Fibroblast of lung (primary cell): ENCODE results near the gene DCAF12. TPM values are rescaled to one million over a fixed set of nuclear protein-coding genes. Genes with fewer than 3 reads are reported as not detected.
A peak's percentile ranks its signal among the peaks of the same experiment; 100 is the strongest.
"Not testable (repeated sequence)": the region's sequence is repeated elsewhere in the genome, so short reads cannot be mapped to it uniquely, and the experiment has no call there.

Experiments used
- DNase-seq, 2 donors: peaks; one replicate each; pipeline versions ENCODE4 v3.0.0 to v3.0.0-alpha.2; 2010; ENCODE audit warnings: low read depth in 2 of 2
- H2AFZ ChIP-seq: 2 replicates; pipeline ENCODE4 v1.5.1; 2012; ENCODE audit warnings: low read length, control low read depth, inconsistent platforms
- H3K27ac ChIP-seq: 2 replicates; pipeline ENCODE4 v1.5.1; 2011; ENCODE audit warnings: low read length, control low read depth; ENCODE audit not compliant: insufficient read depth
- H3K27me3 ChIP-seq: 2 replicates; pipeline ENCODE4 v1.5.1; 2011; ENCODE audit warnings: mild to moderate bottlenecking, low read length; ENCODE audit not compliant: control insufficient read depth, insufficient read depth
- H3K36me3 ChIP-seq: 2 replicates; pipeline ENCODE4 v1.5.1; 2011; ENCODE audit warnings: low read length; ENCODE audit not compliant: control insufficient read depth, insufficient read depth
- H3K4me1 ChIP-seq: 2 replicates; pipeline ENCODE4 v1.5.1; 2011; ENCODE audit warnings: low read length; ENCODE audit not compliant: control insufficient read depth, insufficient read depth; ENCODE audit errors: extremely low read depth
- H3K4me2 ChIP-seq: 2 replicates; pipeline ENCODE4 v1.5.1; 2011; ENCODE audit warnings: low read length, control low read depth; ENCODE audit not compliant: insufficient read depth; ENCODE audit errors: extremely low read depth
- H3K4me3 ChIP-seq, 4 experiments: fragments of 200-600 bp in 1 of 4; sonication (generic) in 1 of 4; replicated peaks in 1 of 4; 2 replicates each; pipeline ENCODE4 v1.5.1; 2011 to 2016; ENCODE audit warnings: low read length in 4 of 4, low read depth in 3 of 4, mild to moderate bottlenecking in 3 of 4, control low read depth in 2 of 4, inconsistent platforms in 1 of 4, mixed read lengths in 1 of 4; ENCODE audit not compliant: insufficient read depth in 1 of 4; ENCODE audit errors: control extremely low read depth in 1 of 4
- H3K79me2 ChIP-seq: 2 replicates; pipeline ENCODE4 v1.5.1; 2012; ENCODE audit warnings: mild to moderate bottlenecking, low read length, inconsistent platforms; ENCODE audit not compliant: control insufficient read depth, insufficient read depth
- H3K9ac ChIP-seq: 2 replicates; pipeline ENCODE4 v1.5.1; 2011; ENCODE audit warnings: mild to moderate bottlenecking, low read length, control low read depth; ENCODE audit not compliant: insufficient read depth
- H3K9me3 ChIP-seq: 2 replicates; pipeline ENCODE4 v1.5.1; 2012; ENCODE audit warnings: low read depth, low read length; ENCODE audit not compliant: control insufficient read depth, insufficient read depth
- H4K20me1 ChIP-seq: 2 replicates; pipeline ENCODE4 v1.5.1; 2011; ENCODE audit warnings: low read length; ENCODE audit not compliant: control insufficient read depth, insufficient read depth; ENCODE audit errors: extremely low read depth
- CTCF ChIP-seq, 2 donors: IDR thresholded peaks in 1 of 2; conservative IDR thresholded peaks in 1 of 2; 1 replicate in 1 of 2; 2 replicates in 1 of 2; pipeline ENCODE4 v1.5.1; 2011 to 2012; ENCODE audit warnings: low read length in 2 of 2, control low read depth in 1 of 2, inconsistent platforms in 1 of 2, low read depth in 1 of 2, mild to moderate bottlenecking in 1 of 2
- EZH2 ChIP-seq: IDR thresholded peaks from 2 replicates; pipeline ENCODE4 v1.5.1; 2012; ENCODE audit warnings: low read length, control low read depth, mild to moderate bottlenecking; ENCODE audit errors: missing control alignments
- polyA plus RNA-seq, 2 donors: library from polyadenylated mRNA; depleted of rRNA in 1 of 2; stranded (reverse) in 1 of 2; unstranded in 1 of 2; fragments of >200 nt; gene quantifications; 2 replicates each; pipeline ENCODE4 v1.2.1, GENCODE V29; 2011 to 2012; ENCODE audit warnings: missing spikeins in 1 of 2
- total RNA-seq: library from RNA; depleted of rRNA; stranded (reverse); fragments of >200 nt; gene quantifications from 2 replicates; pipeline ENCODE4 v1.2.1, GENCODE V29; 2014

DCAF12 gene
- total and polyA plus RNA-seq, 2 donors (not counting 1 experiment from before 2014, with no cell fraction given): 9.7 to 26.3 TPM

- Histone ChIP-seq H2AFZ (peak overlapping the region; percentile 77), H3K79me2 (peaks cover 53% of the 10 kb centered on the region), H3K9me3 (no peaks in the 10 kb centered on the region), H3K36me3 (no peaks in the 10 kb centered on the region), H3K4me1 (peaks cover 4% of the 10 kb centered on the region), H3K4me3 (peak overlapping the region; percentile 73 to 95 (median 94)), H3K27ac (peak overlapping the region; percentile 100), H3K27me3 (no peaks in the 10 kb centered on the region), H3K9ac (peak overlapping the region; percentile 94), H3K4me2 (peak overlapping the region; percentile 79), H4K20me1 (no peaks in the 10 kb centered on the region)
- DNase-seq: peak in 1 of 2 donors; percentile 14
- TF ChIP-seq CTCF (conservative IDR thresholded peaks at IDR 0.05 in 1 of 2, IDR thresholded peaks at IDR 0.05 in 1 of 2; ENCODE audit: low read depth in 1 of 2, low read length in 2 of 2) (no peak), EZH2 (no peak)
Measured at GRCh38 chr9:34047864-34048726, 78.4 kb downstream of the DCAF12 start.

GRCh38 chr9:34046784-34047379, 79.6 kb downstream of the DCAF12 start:
- Histone ChIP-seq H3K4me1 (peaks cover 4% of the 10 kb centered on the region), H3K79me2 (peaks cover 63% of the 10 kb centered on the region), H2AFZ (no peak overlapping the region), H3K27ac (no peak overlapping the region), H3K9me3 (no peaks in the 10 kb centered on the region), H3K9ac (no peak overlapping the region), H3K4me3 (peak overlapping the region; percentile 73 to 95 (median 94)), H3K4me2 (peak overlapping the region; percentile 79), H3K36me3 (no peaks in the 10 kb centered on the region), H4K20me1 (no peaks in the 10 kb centered on the region), H3K27me3 (no peaks in the 10 kb centered on the region)
- no peak for TF ChIP-seq EZH2
- no peak for TF ChIP-seq CTCF (conservative IDR thresholded peaks at IDR 0.05 in 1 of 2, IDR thresholded peaks at IDR 0.05 in 1 of 2; ENCODE audit: low read depth in 1 of 2, low read length in 2 of 2)
- DNase-seq: no peak

GRCh38 chr9:34045903-34046302, 80.6 kb downstream of the DCAF12 start:
- TF ChIP-seq CTCF (conservative IDR thresholded peaks at IDR 0.05 in 1 of 2, IDR thresholded peaks at IDR 0.05 in 1 of 2; ENCODE audit: low read depth in 1 of 2, low read length in 2 of 2): no peak
- TF ChIP-seq EZH2: no peak
- DNase-seq: no peak
- H3K36me3 ChIP-seq: no peaks in the 10 kb centered on the region
- no peak overlapping the region for H3K4me3 ChIP-seq
- H3K9ac ChIP-seq: no peak overlapping the region
- H3K27ac ChIP-seq: no peak overlapping the region
- no peaks in the 10 kb centered on the region for H3K9me3 ChIP-seq
- no peak overlapping the region for H2AFZ ChIP-seq
- H3K79me2 ChIP-seq: peaks cover 68% of the 10 kb centered on the region
- H3K4me1 ChIP-seq: peaks cover 4% of the 10 kb centered on the region
- no peaks in the 10 kb centered on the region for H4K20me1 ChIP-seq
- H3K4me2 ChIP-seq: peak overlapping the region; percentile 15
- no peaks in the 10 kb centered on the region for H3K27me3 ChIP-seq

GRCh38 chr9:34042074-34042473, 84.4 kb downstream of the DCAF12 start:
- not testable (repeated sequence) for DNase-seq, H3K9me3 ChIP-seq, H2AFZ ChIP-seq, H3K9ac ChIP-seq, H3K4me2 ChIP-seq, H3K27ac ChIP-seq, H3K36me3 ChIP-seq, H3K27me3 ChIP-seq, H3K4me3 ChIP-seq, H3K4me1 ChIP-seq, H4K20me1 ChIP-seq
- peaks cover 64% of the 10 kb centered on the region for H3K79me2 ChIP-seq
